ENCODE data around the gene AADACL4.
"Not testable (repeated sequence)": the region's sequence is repeated elsewhere in the genome, so short reads cannot be mapped to it uniquely, and the experiment has no call there.

AADACL4 gene

DNA sequence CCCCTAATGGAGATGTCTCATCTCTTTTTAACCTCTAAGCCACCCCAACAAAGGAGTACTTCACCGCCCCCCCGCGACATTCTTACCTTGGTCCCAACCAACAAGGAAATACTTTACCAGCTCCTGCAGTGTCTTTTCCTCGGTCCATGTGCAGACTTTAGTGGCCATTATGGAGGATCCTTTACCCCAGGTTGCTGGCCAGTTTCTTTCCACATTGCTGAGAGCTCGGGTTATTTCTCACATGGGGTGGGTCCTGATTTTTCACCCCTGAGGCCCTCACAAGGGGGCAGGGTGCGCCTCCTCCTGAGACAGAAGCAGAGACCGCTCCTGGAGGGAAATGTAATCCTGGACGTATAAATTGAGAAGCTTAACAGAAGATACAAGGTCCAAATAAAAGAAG lies 69.0 kb downstream of the AADACL4 start:
- no peak for DNase-seq

DNA sequence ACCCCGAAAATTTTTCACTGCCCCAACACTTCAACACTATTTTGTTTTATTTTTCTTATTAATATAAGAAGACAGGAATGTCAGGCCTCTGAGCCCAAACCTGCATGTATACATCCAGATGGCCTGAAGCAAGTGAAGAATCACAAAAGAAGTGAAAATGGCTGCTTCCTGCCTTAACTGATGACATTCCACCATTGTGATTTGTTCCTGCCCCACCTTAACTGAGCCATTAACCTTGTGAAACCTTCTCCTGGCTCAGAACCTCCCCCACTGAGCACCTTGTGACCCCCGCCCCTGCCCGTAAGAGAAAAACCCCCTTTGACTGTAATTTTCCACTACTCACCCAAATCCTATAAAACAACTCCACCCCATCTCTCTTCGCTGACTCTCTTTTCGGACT lies 69.8 kb downstream of the AADACL4 start:
- not testable (repeated sequence) for DNase-seq

DNA sequence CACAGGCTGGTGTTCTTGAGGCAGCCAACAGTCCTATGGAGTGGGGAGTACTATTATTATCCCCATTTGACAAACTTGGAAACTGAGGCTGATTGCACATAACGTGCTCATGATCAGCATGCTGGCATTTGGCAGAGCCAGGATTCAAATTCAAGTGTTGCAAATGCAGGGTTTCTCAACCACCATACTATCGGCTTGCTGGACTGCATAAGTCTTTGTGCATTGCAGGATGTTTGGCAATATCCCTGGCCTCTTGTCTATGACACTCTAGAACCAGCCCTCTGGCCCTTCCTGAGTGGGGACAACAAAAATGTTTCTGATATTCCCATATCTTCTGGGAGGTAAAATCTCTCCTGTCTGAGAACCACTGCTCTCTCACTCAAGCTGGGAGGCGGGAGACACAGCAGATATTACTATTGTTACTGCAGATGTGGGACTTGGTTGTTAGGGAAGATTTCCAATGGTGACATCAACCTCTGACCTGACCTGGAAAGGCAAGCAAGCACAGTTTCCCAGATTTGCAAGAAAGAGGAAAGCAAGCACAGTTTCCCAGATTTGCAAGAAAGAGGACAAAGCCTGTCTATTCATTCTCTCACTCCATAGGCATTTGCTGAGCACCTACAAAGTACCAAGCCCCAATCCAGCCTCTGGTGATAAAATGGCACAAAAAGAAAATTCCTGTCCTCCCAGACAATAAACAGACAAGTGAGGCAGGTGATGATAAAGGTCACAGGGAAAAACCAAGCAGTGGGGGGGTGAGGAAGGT lies 71.0 kb downstream of the AADACL4 start:
- no peak for DNase-seq

DNA sequence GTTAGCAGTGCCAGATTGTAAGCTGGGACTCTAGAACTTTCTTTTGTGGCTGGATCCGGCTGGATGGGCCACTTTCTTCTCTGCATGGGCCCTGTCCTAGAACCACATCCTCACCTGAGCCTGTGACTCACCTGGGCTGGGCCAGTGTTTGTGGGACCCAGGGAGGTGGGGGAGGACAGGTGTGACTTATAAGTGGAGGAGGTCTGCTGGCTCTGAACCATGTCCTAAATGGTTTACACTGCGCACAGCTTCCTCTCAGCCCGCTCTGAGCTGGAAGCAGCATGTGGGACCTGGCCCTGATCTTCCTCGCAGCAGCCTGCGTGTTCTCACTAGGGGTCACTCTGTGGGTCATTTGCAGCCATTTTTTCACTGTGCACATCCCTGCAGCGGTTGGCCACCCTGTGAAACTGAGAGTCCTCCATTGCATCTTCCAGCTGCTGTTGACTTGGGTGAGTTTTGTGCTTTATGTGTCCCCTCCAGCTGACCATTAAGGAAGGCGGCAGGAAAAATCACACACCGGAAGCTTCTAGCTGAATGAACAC lies 72.1 kb downstream of the AADACL4 start, which contains the start of gene AADACL3:
AADACL3 (plus strand) TSS at position 215 of the 542 bp plus-strand sequence; CDS start at position 282, 67 bp downstream.
- no peak for DNase-seq

Measured in activated CD4-positive, CD25-positive, alpha-beta regulatory T cell (primary cell).